GM12801 (cell line): ENCODE measurements around the gene BEST2.

ENCODE experiments used
- CTCF ChIP-seq: IDR thresholded peaks from one replicate; pipeline ENCODE4 v1.5.1; 2011; ENCODE audit warnings: control low read depth; ENCODE audit not compliant: insufficient read length; ENCODE audit errors: extremely low read depth

BEST2 gene

GRCh38 chr19:12715102-12715501 lies 36.5 kb upstream of the BEST2 start:
- no peak for TF ChIP-seq CTCF

GRCh38 chr19:12715929-12716328 lies 35.7 kb upstream of the BEST2 start:
- no peak for TF ChIP-seq CTCF

GRCh38 chr19:12720296-12720695 lies 31.3 kb upstream of the BEST2 start:
- no peak for TF ChIP-seq CTCF

GRCh38 chr19:12720851-12721655 lies 30.5 kb upstream of the BEST2 start:
- no peak for TF ChIP-seq CTCF

GRCh38 chr19:12721656-12722565 lies 29.7 kb upstream of the BEST2 start:
- no peak for TF ChIP-seq CTCF

- TF ChIP-seq CTCF: no peak
Measured at GRCh38 chr19:12722566-12723380, 28.8 kb upstream of the BEST2 start.

GRCh38 chr19:12723381-12723640 lies 28.3 kb upstream of the BEST2 start:
- no peak for TF ChIP-seq CTCF
